K562 (cell line): ENCODE measurements around the gene IFT81. TPM values are rescaled to one million over a fixed set of nuclear protein-coding genes. Genes with fewer than 3 reads are reported as not detected.

Experiments
- ATAC-seq: fragments of 200-7000 bp; cut with Tn5 transposase; 3 replicates; pipeline ENCODE4 v1.9.1; 2020; ENCODE audit warnings: moderate library complexity
- BruUV-seq: library from RNA; stranded (reverse); fragments of 400-500 nt; replicated peaks from 2 replicates; lab custom pipeline; 2021; lab: Mats Ljungman, UMichigan
- CTCF ChIA-PET: fragments of 300-600 bp; formaldehyde crosslinking; extraction: SDS; loops from one replicate; lab custom pipeline; 2021; ENCODE audit warnings: low intra/inter-chr PET ratio; lab: Yijun Ruan, JAX
- POLR2A ChIA-PET: fragments of 300-600, 350-650 bp; sonication (Branson Sonifier 250); formaldehyde crosslinking; extraction: SDS; loops from one replicate; lab custom pipeline; 2021; ENCODE audit warnings: antibody characterized with exemption, inconsistent platforms; lab: Yijun Ruan, JAX
- DNase-seq, 4 experiments: peaks; one replicate each; pipeline versions ENCODE4 v3.0.0 to v3.0.0-alpha.2; 2011 to 2018; ENCODE audit warnings: low spot score in 3 of 4, mixed read lengths in 3 of 4; ENCODE audit errors: extremely low read depth in 1 of 4
- FAIRE-seq: peaks from 2 replicates; lab custom pipeline; 2011; peaks lifted over from hg19 to GRCh38; lab: Jason Lieb, UNC
- H2AFZ ChIP-seq: 2 replicates; pipeline ENCODE4 v1.6.0; 2011; ENCODE audit warnings: low read depth, low read length, control low read depth, inconsistent platforms
- H3K27ac ChIP-seq: fragments of 200-600 bp; 3 replicates; pipeline ENCODE4 v1.8.0; 2011; ENCODE audit warnings: low read depth, mild to moderate bottlenecking, control low read depth, inconsistent platforms, low read length, moderate library complexity, mixed read lengths; ENCODE audit errors: extremely low read depth
- H3K27me3 ChIP-seq, 2 experiments: fragments of 300-600 bp in 1 of 2; 2 replicates in 1 of 2; 3 replicates in 1 of 2; pipeline versions ENCODE4 v1.6.0 to v1.8.0; 2011; ENCODE audit warnings: inconsistent platforms in 2 of 2, low read length in 2 of 2, mild to moderate bottlenecking in 1 of 2, mixed read lengths in 1 of 2, moderate library complexity in 1 of 2; ENCODE audit not compliant: control insufficient read depth in 2 of 2, insufficient read depth in 2 of 2
- H3K36me3 ChIP-seq: fragments of 300-600 bp; 3 replicates; pipeline ENCODE4 v1.8.0; 2011; ENCODE audit warnings: mild to moderate bottlenecking, low read length, inconsistent platforms; ENCODE audit not compliant: control insufficient read depth, insufficient read depth
- H3K4me1 ChIP-seq, 2 experiments: fragments of 200-600 bp in 1 of 2; replicated peaks in 1 of 2; 2 replicates in 1 of 2; 3 replicates in 1 of 2; pipeline versions ENCODE4 v1.5.1 to v1.8.0; 2011; ENCODE audit warnings: inconsistent platforms in 2 of 2, low read length in 2 of 2, mild to moderate bottlenecking in 1 of 2, mixed read lengths in 1 of 2, moderate library complexity in 1 of 2; ENCODE audit not compliant: control insufficient read depth in 2 of 2, insufficient read depth in 2 of 2
- H3K4me2 ChIP-seq: 2 replicates; pipeline ENCODE4 v1.6.1; 2011; ENCODE audit warnings: low read length, control low read depth, inconsistent platforms, mixed read lengths; ENCODE audit not compliant: insufficient read depth
- H3K4me3 ChIP-seq: fragments of 200-600 bp; sonication (generic), shearing (Covaris generic); 2 replicates; pipeline ENCODE4 v1.5.1; 2016; ENCODE audit warnings: control low read depth, inconsistent platforms
- H3K79me2 ChIP-seq: fragments of 200-600 bp; 3 replicates; pipeline ENCODE4 v1.8.0; 2011; ENCODE audit warnings: low read length, inconsistent platforms; ENCODE audit not compliant: control insufficient read depth, insufficient read depth
- H3K9ac ChIP-seq, 2 experiments: 2 replicates each; pipeline versions ENCODE4 v1.6.0 to v1.6.1; 2011; ENCODE audit warnings: low read depth in 2 of 2, low read length in 2 of 2, control low read depth in 1 of 2, inconsistent platforms in 1 of 2, mild to moderate bottlenecking in 1 of 2, mixed read lengths in 1 of 2; ENCODE audit not compliant: insufficient read depth in 1 of 2
- H3K9me1 ChIP-seq: one replicate; pipeline ENCODE4 v1.6.0; 2011; ENCODE audit warnings: inconsistent platforms, mild to moderate bottlenecking, low read length, moderate library complexity; ENCODE audit not compliant: control insufficient read depth, insufficient read depth
- H3K9me3 ChIP-seq: replicated peaks from 2 replicates; pipeline ENCODE4 v1.5.1; 2011; ENCODE audit warnings: low read depth, low read length, inconsistent platforms; ENCODE audit not compliant: control insufficient read depth, insufficient read depth
- H4K20me1 ChIP-seq: replicated peaks from 2 replicates; pipeline ENCODE4 v1.6.1; 2011; ENCODE audit warnings: low read length, inconsistent platforms, mixed read lengths; ENCODE audit not compliant: control insufficient read depth, insufficient read depth
- DPF2 ChIP-seq: fragments of 450-650 bp; IDR thresholded peaks from 2 replicates; pipeline ENCODE4 v1.6.1; 2016
- FOXK1 ChIP-seq: sonication (generic); formaldehyde crosslinking; IDR thresholded peaks from 2 replicates; pipeline ENCODE4 v1.8.0; 2022; ENCODE audit warnings: missing genetic modification reagents, mild to moderate bottlenecking, borderline replicate concordance
- NCOA2 ChIP-seq, 2 experiments: fragments of 450-650 bp; IDR thresholded peaks; 2 replicates each; pipeline ENCODE4 v1.6.1; 2018; ENCODE audit warnings: mild to moderate bottlenecking in 2 of 2, moderate library complexity in 1 of 2; ENCODE audit not compliant: partially characterized antibody in 2 of 2
- NR2C1 ChIP-seq, 2 experiments: fragments of 450-650 bp; IDR thresholded peaks; 2 replicates each; pipeline ENCODE4 v1.6.1; 2017; ENCODE audit warnings: mild to moderate bottlenecking in 2 of 2, antibody characterized with exemption in 1 of 2, inconsistent platforms in 1 of 2, missing compliant biosample characterization in 1 of 2, missing genetic modification characterization in 1 of 2
- PTBP1 ChIP-seq: fragments of 200-400 bp; formaldehyde crosslinking; IDR thresholded peaks from 2 replicates; pipeline ENCODE4 v1.6.1; 2017; ENCODE audit warnings: low read depth, low read length
- RCOR1 ChIP-seq, 2 experiments: IDR thresholded peaks; 2 replicates each; pipeline ENCODE4 v1.6.1; 2012; ENCODE audit warnings: low read depth in 2 of 2, low read length in 2 of 2, borderline replicate concordance in 1 of 2, improper control_type of control experiment in 1 of 2
- SAP30 ChIP-seq: fragments of 200-600 bp; sonication (generic); IDR thresholded peaks from 2 replicates; pipeline ENCODE4 v1.6.1; 2012; ENCODE audit warnings: borderline replicate concordance, low read depth, mild to moderate bottlenecking, moderate library complexity, low read length, control low read depth, inconsistent platforms; ENCODE audit not compliant: insufficient read depth, poor library complexity, severe bottlenecking
- SIN3B ChIP-seq: fragments of 450-650 bp; IDR thresholded peaks from 2 replicates; pipeline ENCODE4 v1.6.1; 2017; ENCODE audit warnings: low read depth, mild to moderate bottlenecking, moderate library complexity
- TRIM25 ChIP-seq: fragments of 450-650 bp; IDR thresholded peaks from 2 replicates; pipeline ENCODE4 v1.7.0; 2016; ENCODE audit warnings: borderline replicate concordance
- ZBTB33 ChIP-seq: sonication (generic); formaldehyde crosslinking; IDR thresholded peaks from 2 replicates; pipeline ENCODE4 v1.8.1; 2023; ENCODE audit warnings: mild to moderate bottlenecking, missing genetic modification reagents
- ZFP36 ChIP-seq: fragments of 150-350 bp; IDR thresholded peaks from 2 replicates; pipeline ENCODE4 v1.6.1; 2018; ENCODE audit warnings: low read length, low read depth; ENCODE audit not compliant: partially characterized antibody
- ZNF316 ChIP-seq: fragments of 450-650 bp; IDR thresholded peaks from 2 replicates; pipeline ENCODE4 v1.6.1; 2016
- ZNF395 ChIP-seq: fragments of 200-800 bp; sonication (Bioruptor generic); IDR thresholded peaks from 2 replicates; pipeline ENCODE4 v1.6.1; 2017; ENCODE audit warnings: missing genetic modification characterization, missing compliant biosample characterization
- ZNF668 ChIP-seq: fragments of 250-450 bp; sonication (Bioruptor Pico); IDR thresholded peaks from 2 replicates; pipeline ENCODE4 v1.8.0; 2022; ENCODE audit warnings: mild to moderate bottlenecking, inconsistent platforms
- WGBS: fragments of 100-300 bp; shearing (Covaris generic); methylation state at CpG from one replicate; pipeline ENCODE4 v1.1.6; 2016; ENCODE audit warnings: low coverage, mixed read lengths; ENCODE audit not compliant: insufficient coverage; ENCODE audit errors: missing lambda C conversion rate; 5-methylcytosine and 5-hydroxymethylcytosine counted together
- in situ Hi-C: fragments of 300-500 bp; cut with MboI; formaldehyde crosslinking; loops from 4 replicates; pipeline ENCODE4 v1.15.0; 2018; ENCODE audit warnings: inconsistent platforms, mixed read lengths
- intact Hi-C: fragments of 100-400 bp; cut with micrococcal nuclease; formaldehyde crosslinking; loops from 2 replicates; pipeline ENCODE4 v1.14.2; 2022
- polyA plus RNA-seq, 8 experiments: library from polyadenylated mRNA; depleted of rRNA in 4 of 8; stranded (reverse) in 5 of 8; unstranded in 3 of 8; fragments of >200 nt; fragmentation: Nextera tagmentation in 2 of 8; fragmentation: Illumina TruSeq in 1 of 8; extraction: Ambion mirVana in 2 of 8; extraction: Trizol in 1 of 8; gene quantifications; 2 replicates each; pipeline versions ENCODE4 v1.2.1 to v1.2.3, GENCODE V29; 2011 to 2014; ENCODE audit warnings: inconsistent platforms in 1 of 8, missing spikeins in 1 of 8
- total RNA-seq, 7 experiments: library from RNA; depleted of rRNA in 6 of 7; stranded (reverse); fragments of >200 nt in 6 of 7; fragmentation: Illumina TruSeq in 2 of 7; extraction: Trizol in 2 of 7; gene quantifications; 2 replicates each; pipeline versions ENCODE4 v1.2.1 to v1.2.3, GENCODE V29; 2011 to 2021; ENCODE audit warnings: low replicate concordance in 1 of 7

IFT81 gene
- total and polyA plus RNA-seq, 9 of the 15 experiments (the other 6 are each of a cell fraction or from before 2014, with no cell fraction given), result 2.8 to 11.9 (median 7.9) TPM

- in situ Hi-C loops (no loop called here), intact Hi-C loops (no loop called here)
- no TSS peak for BruUV-seq
- Histone ChIP-seq H4K20me1 (no peaks in the 10 kb centered on the region), H3K79me2 (no peaks in the 10 kb centered on the region), H3K9me1 (no peaks in the 10 kb centered on the region), H3K27me3 (no peaks in the 10 kb centered on the region), H3K4me2 (no peak overlapping the region), H3K4me1 (peaks cover 10 to 16% of the 10 kb centered on the region in 2 experiments; a peak in 4 of 5 replicates), H3K9me3 (no peaks in the 10 kb centered on the region), H3K4me3 (no peak overlapping the region), H3K36me3 (no peaks in the 10 kb centered on the region), H3K27ac (0 out of 3 replicates have a peak overlapping the region, but pooled peaks have one; percentile 30), H3K9ac (peak overlapping the region in 1 of 2 experiments; percentile 70; a peak in 1 of 4 replicates), H2AFZ (peak overlapping the region; percentile 74; the same call in 1 of the 2 replicates)
- DNase-seq (no peak), ATAC-seq (peak; percentile 58), FAIRE-seq (no peak)
- CTCF ChIA-PET, result no interaction called here
- POLR2A ChIA-PET, result interaction anchor here (0.6 to 1.2 kb wide), 6 partner anchors 8 to 168 kb away, joined by 3 to 4 read pairs (median 3); no protein-coding TSS in a partner anchor
- 51% methylated on average over 11 of the region's 12 CpGs for WGBS
- TF ChIP-seq PTBP1 (no peak), TRIM25 (no peak), ZNF316 (no peak), ZNF395 (CRISPR knock-in tag) (no peak), SIN3B (no peak), FOXK1 (no peak), ZNF668 (CRISPR knock-in tag) (no peak), ZBTB33 (CRISPR knock-in tag) (no peak), NR2C1 (IDR thresholded peaks at IDR 0.05) (no peak), NR2C1 (tag; IDR thresholded peaks at IDR 0.05) (peak; percentile 54; the same call in 1 of the 2 replicates), DPF2 (no peak), RCOR1 (IDR thresholded peaks at IDR 0.05; ENCODE audit: borderline replicate concordance in 1 of 2, low read depth in 2 of 2, low read length in 2 of 2) (peak in 1 of 2 experiments; percentile 52; a peak in 1 of 4 replicates), ZFP36 (no peak), NCOA2 (IDR thresholded peaks at IDR 0.05; ENCODE audit: partially characterized antibody in 2 of 2) (no peak), SAP30 (no peak)
Observed at GRCh38 chr12:110256780-110257431, 132.7 kb downstream of the IFT81 start.
